Glomerular visceral epithelial cell (primary cell): Measurements from ENCODE around the gene SMPDL3A.
A peak's percentile ranks its signal among the peaks of the same experiment; 100 is the strongest.

ENCODE experiments used
- DNase-seq: peaks from one replicate; pipeline ENCODE4 v3.0.0-alpha.2; 2016; ENCODE audit errors: extremely low spot score

SMPDL3A gene

GRCh38 chr6:122778302-122778701, 10.8 kb upstream of the SMPDL3A start:
- no peak for DNase-seq

GRCh38 chr6:122778985-122779661, 9.9 kb upstream of the SMPDL3A start:
- no peak for DNase-seq

- DNase-seq: no peak
Measured at GRCh38 chr6:122779667-122780066, 9.4 kb upstream of the SMPDL3A start, which contains the start of gene FABP7. FABP7 (plus strand) TSS chr6:122779716; CDS start chr6:122779795, 79 bp downstream.

GRCh38 chr6:122780114-122780513, 8.9 kb upstream of the SMPDL3A start:
- no peak for DNase-seq

GRCh38 chr6:122781716-122782115, 7.3 kb upstream of the SMPDL3A start:
- no peak for DNase-seq

GRCh38 chr6:122783401-122783800, 5.7 kb upstream of the SMPDL3A start:
- DNase-seq: no peak

- DNase-seq: no peak
Measured at GRCh38 chr6:122785891-122786290, 3.2 kb upstream of the SMPDL3A start.

- no peak for DNase-seq
Measured at GRCh38 chr6:122787721-122788120, 1.3 kb upstream of the SMPDL3A start.

- no peak for DNase-seq
Measured at GRCh38 chr6:122788208-122788607, 850 bp upstream of the SMPDL3A start.

GRCh38 chr6:122788663-122789181, 336 bp upstream of the SMPDL3A start:
- DNase-seq: no peak

GRCh38 chr6:122790028-122790422, 967 bp downstream of the SMPDL3A start:
- no peak for DNase-seq

- peak; percentile 25 for DNase-seq
Measured at GRCh38 chr6:122790423-122791309, 1.6 kb downstream of the SMPDL3A start.

- DNase-seq: no peak
Measured at GRCh38 chr6:122791310-122791679, 2.2 kb downstream of the SMPDL3A start.

GRCh38 chr6:122792766-122793165, 3.7 kb downstream of the SMPDL3A start:
- no peak for DNase-seq

- no peak for DNase-seq
Measured at GRCh38 chr6:122797537-122797936, 8.5 kb downstream of the SMPDL3A start.

- DNase-seq: peak; percentile 76
Measured at GRCh38 chr6:122798099-122798641, 9.1 kb downstream of the SMPDL3A start.

GRCh38 chr6:122799140-122799745, 10.2 kb downstream of the SMPDL3A start:
- no peak for DNase-seq

- DNase-seq: no peak
Measured at GRCh38 chr6:122799916-122800686, 11.0 kb downstream of the SMPDL3A start.

- DNase-seq: peak; percentile 5
Measured at GRCh38 chr6:122800906-122801305, 11.8 kb downstream of the SMPDL3A start.

GRCh38 chr6:122801397-122801796, 12.3 kb downstream of the SMPDL3A start:
- DNase-seq: no peak

GRCh38 chr6:122803171-122803661, 14.2 kb downstream of the SMPDL3A start:
- no peak for DNase-seq
